WERI-Rb-1 (cell line): ENCODE data around the gene TAF5L.

ENCODE experiments used
- DNase-seq: peaks from one replicate; pipeline ENCODE4 v3.0.0-alpha.2; 2020
- H3K27ac ChIP-seq: fragments of 250-450 bp; sonication (Bioruptor Pico); 2 replicates; pipeline ENCODE4 v1.5.1; 2020; ENCODE audit warnings: mild to moderate bottlenecking, moderate library complexity
- H3K27me3 ChIP-seq: fragments of 250-450 bp; sonication (Bioruptor Pico); 2 replicates; pipeline ENCODE4 v1.5.1; 2021; ENCODE audit warnings: mild to moderate bottlenecking, low read depth, moderate library complexity; ENCODE audit not compliant: insufficient read depth, severe bottlenecking
- H3K36me3 ChIP-seq: fragments of 250-450 bp; sonication (Bioruptor Pico); 2 replicates; pipeline ENCODE4 v1.5.1; 2020; ENCODE audit warnings: mild to moderate bottlenecking, moderate library complexity
- H3K4me3 ChIP-seq: 2 replicates; pipeline ENCODE4 v1.5.1; 2011; ENCODE audit warnings: low read depth, mild to moderate bottlenecking, control low read depth, low read length
- H3K9me3 ChIP-seq: fragments of 250-450 bp; sonication (Bioruptor Pico); 2 replicates; pipeline ENCODE4 v1.5.1; 2021; ENCODE audit warnings: mild to moderate bottlenecking, moderate library complexity; ENCODE audit not compliant: severe bottlenecking
- TF ChIP-seq, protein P1 (sequence below): IDR thresholded peaks from 2 replicates; pipeline ENCODE4 v1.5.1; 2011; ENCODE audit warnings: low read depth, mild to moderate bottlenecking, control low read depth, inconsistent platforms, low read length

Gene TAF5L

GRCh38 chr1:229550812-229551567, 74.9 kb downstream of the TAF5L start:
- Histone ChIP-seq H3K27ac (no peak overlapping the region), H3K27me3 (no peaks in the 10 kb centered on the region), H3K9me3 (no peaks in the 10 kb centered on the region), H3K4me3 (no peak overlapping the region), H3K36me3 (no peaks in the 10 kb centered on the region)
- no peak for DNase-seq
- TF ChIP-seq, protein P1, sequence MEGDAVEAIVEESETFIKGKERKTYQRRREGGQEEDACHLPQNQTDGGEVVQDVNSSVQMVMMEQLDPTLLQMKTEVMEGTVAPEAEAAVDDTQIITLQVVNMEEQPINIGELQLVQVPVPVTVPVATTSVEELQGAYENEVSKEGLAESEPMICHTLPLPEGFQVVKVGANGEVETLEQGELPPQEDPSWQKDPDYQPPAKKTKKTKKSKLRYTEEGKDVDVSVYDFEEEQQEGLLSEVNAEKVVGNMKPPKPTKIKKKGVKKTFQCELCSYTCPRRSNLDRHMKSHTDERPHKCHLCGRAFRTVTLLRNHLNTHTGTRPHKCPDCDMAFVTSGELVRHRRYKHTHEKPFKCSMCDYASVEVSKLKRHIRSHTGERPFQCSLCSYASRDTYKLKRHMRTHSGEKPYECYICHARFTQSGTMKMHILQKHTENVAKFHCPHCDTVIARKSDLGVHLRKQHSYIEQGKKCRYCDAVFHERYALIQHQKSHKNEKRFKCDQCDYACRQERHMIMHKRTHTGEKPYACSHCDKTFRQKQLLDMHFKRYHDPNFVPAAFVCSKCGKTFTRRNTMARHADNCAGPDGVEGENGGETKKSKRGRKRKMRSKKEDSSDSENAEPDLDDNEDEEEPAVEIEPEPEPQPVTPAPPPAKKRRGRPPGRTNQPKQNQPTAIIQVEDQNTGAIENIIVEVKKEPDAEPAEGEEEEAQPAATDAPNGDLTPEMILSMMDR: no peak

GRCh38 chr1:229547542-229547941, 78.4 kb downstream of the TAF5L start:
- TF ChIP-seq, protein P1: no peak
- H3K9me3 ChIP-seq: no peaks in the 10 kb centered on the region

GRCh38 chr1:229544587-229544986, 81.3 kb downstream of the TAF5L start:
- no peak for DNase-seq
- H3K4me3 ChIP-seq: no peak overlapping the region
- no peaks in the 10 kb centered on the region for H3K27me3 ChIP-seq
- no peak overlapping the region for H3K27ac ChIP-seq
- H3K9me3 ChIP-seq: no peaks in the 10 kb centered on the region
- TF ChIP-seq, protein P1: no peak
- H3K36me3 ChIP-seq: no peaks in the 10 kb centered on the region

More at GRCh38 chr1:229547542-229547941, 78.4 kb downstream of the TAF5L start:
- no peaks in the 10 kb centered on the region for H3K36me3 ChIP-seq
- H3K4me3 ChIP-seq: no peak overlapping the region
- no peak overlapping the region for H3K27ac ChIP-seq
- H3K27me3 ChIP-seq: no peaks in the 10 kb centered on the region
- DNase-seq: no peak
